Measurements from ENCODE around the gene RHEX. TPM values are rescaled to one million over a fixed set of nuclear protein-coding genes. Genes with fewer than 3 reads are reported as not detected.

The RHEX gene
- total and polyA plus RNA-seq, 11 donors, result 0.16 to 0.60 (median 0.38) TPM; not detected in 5

DNA sequence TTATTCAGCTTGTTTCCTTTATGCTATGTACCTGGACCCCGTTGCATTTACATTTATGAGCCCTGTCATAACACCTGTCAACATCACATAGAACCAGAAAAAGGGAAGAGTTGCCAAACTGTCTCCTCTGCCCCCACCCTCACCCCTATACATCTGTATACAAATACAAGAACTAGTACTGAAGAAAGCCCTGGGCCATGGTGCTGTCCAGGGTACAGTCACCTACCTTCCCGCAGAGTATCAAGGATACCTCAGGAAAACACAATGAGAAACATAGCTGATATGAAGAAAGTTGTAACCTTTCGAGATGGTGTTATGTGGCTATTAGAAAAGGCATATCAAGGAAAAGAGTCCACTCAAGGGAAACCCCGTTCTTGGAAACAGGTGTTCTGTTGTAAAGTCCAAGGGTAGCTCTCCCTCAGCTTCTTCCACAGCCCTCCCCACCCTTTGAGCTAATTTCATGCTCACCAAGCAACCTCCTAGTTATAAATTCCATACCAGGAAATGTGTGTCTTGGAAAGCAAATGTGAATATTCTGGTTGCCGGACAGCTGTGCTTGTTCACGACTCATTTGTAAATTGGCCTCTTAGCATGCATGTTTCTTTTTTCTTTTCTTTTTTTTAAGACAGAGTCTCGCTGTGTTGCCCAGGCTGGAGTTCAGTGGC is 80.9 kb downstream of the RHEX start:
- peaks cover 0 to under 1% (median 0%) of the 10 kb centered on the region in 9 donors for H3K27me3 ChIP-seq
- no peak for ATAC-seq
- intact Hi-C loops (cut with DNase I), result no loop called here
- peaks cover 0 to 7% (median 0%) of the 10 kb centered on the region in 12 donors for H3K4me1 ChIP-seq
- WGBS, 4 donors, result 90 to 92% (median 91%) methylated on average over 7 of the region's 7 CpGs
- no peaks in the 10 kb centered on the region for H3K36me3 ChIP-seq
- no peak for DNase-seq
- H3K4me3 ChIP-seq, result no peak overlapping the region
- H3K9me3 ChIP-seq, result no peaks in the 10 kb centered on the region
- no peak for TF ChIP-seq POLR2A (IDR thresholded peaks at IDR 0.05)
- TF ChIP-seq, protein P1, sequence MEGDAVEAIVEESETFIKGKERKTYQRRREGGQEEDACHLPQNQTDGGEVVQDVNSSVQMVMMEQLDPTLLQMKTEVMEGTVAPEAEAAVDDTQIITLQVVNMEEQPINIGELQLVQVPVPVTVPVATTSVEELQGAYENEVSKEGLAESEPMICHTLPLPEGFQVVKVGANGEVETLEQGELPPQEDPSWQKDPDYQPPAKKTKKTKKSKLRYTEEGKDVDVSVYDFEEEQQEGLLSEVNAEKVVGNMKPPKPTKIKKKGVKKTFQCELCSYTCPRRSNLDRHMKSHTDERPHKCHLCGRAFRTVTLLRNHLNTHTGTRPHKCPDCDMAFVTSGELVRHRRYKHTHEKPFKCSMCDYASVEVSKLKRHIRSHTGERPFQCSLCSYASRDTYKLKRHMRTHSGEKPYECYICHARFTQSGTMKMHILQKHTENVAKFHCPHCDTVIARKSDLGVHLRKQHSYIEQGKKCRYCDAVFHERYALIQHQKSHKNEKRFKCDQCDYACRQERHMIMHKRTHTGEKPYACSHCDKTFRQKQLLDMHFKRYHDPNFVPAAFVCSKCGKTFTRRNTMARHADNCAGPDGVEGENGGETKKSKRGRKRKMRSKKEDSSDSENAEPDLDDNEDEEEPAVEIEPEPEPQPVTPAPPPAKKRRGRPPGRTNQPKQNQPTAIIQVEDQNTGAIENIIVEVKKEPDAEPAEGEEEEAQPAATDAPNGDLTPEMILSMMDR (IDR thresholded peaks at IDR 0.05), result no peak
- no peak overlapping the region for H3K27ac ChIP-seq

DNA sequence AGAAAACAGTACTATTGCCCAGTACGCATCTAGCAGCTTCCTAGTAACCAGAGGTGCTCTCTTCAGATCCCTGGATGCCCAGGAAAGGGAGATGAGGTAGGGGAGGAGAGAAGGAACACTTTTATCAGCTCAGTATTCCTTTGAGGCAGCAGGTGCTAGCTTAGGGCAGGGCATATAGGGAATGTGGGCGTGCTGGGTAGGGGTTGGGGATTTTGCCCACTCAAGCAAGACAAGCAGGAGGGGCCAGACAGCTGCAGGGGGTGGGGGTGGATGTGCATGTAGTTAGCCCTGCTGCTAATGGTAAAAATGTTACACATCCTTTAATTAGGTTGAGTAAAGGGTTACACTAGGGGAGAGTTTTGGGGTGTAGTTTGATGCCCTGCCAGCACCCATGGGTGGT is 82.3 kb downstream of the RHEX start:
- Histone ChIP-seq H3K27me3 (peaks cover 0 to 3% (median 0%) of the 10 kb centered on the region in 9 donors), H3K36me3 (no peaks in the 10 kb centered on the region), H3K27ac (no peak overlapping the region), H3K4me1 (peaks cover 0 to 7% (median 0%) of the 10 kb centered on the region in 12 donors), H3K9me3 (no peaks in the 10 kb centered on the region), H3K4me3 (no peak overlapping the region)
- WGBS, 4 donors, result 85 to 94% (median 89%) methylated on average over 2 of the region's 2 CpGs
- TF ChIP-seq POLR2A (IDR thresholded peaks at IDR 0.05), result no peak
- TF ChIP-seq, protein P1 (IDR thresholded peaks at IDR 0.05), result no peak
- DNase-seq (no peak), ATAC-seq (no peak)
- intact Hi-C loops (cut with DNase I), result no loop called here

DNA sequence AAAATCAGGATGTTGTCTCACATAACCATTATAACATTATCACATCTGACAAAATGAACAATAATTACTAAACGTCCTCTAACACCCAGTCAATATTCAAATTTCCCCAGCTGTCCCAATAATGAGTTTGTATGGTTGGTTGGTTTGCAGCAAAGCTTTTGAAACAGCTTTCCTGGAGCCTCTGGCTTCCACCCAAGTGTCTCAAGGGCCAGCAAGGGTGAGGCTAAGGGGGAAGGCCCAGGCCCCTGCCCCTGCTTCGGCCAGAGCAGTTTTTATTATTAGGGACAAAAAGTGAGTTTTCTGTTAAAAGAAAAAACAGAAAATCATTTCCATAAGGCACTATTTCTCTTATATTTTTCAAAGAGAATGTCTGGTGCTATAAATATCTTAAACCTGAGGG is 83.3 kb downstream of the RHEX start:
- no peak for ATAC-seq
- H3K4me1 ChIP-seq, result peaks cover 0 to 4% (median 0%) of the 10 kb centered on the region in 12 donors
- WGBS, 4 donors, result 37 to 42% (median 40%) methylated on average over 2 of the region's 2 CpGs
- H3K4me3 ChIP-seq, result no peak overlapping the region
- no peak for DNase-seq
- H3K36me3 ChIP-seq, result no peaks in the 10 kb centered on the region
- H3K9me3 ChIP-seq, result no peaks in the 10 kb centered on the region
- no peak for TF ChIP-seq POLR2A (IDR thresholded peaks at IDR 0.05)
- TF ChIP-seq, protein P1 (IDR thresholded peaks at IDR 0.05), result no peak
- H3K27me3 ChIP-seq, result peaks cover 0 to 3% (median 0%) of the 10 kb centered on the region in 9 donors
- intact Hi-C loops (cut with DNase I), result no loop called here
- H3K27ac ChIP-seq, result no peak overlapping the region

DNA sequence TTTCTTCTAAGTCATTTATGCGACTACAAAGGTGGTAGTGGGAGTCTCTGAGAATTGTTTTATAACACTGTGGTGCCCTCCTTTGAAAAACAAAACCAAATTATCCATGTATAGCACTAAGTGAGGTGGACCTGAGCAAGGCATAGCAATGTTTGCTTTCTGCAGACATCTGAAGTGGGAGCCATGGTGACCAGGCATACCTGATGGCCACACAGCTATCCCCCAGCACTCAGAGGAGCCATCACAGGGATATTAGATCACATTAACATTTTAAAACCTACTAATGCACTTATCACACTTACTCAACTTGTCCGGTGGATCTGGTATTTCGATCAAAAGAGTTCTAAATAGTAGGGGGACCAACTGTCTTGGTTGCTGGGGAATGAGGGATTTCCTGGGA is 89.0 kb downstream of the RHEX start:
- H3K36me3 ChIP-seq, result no peaks in the 10 kb centered on the region
- no peak for ATAC-seq
- intact Hi-C loops (cut with DNase I), result no loop called here
- TF ChIP-seq, protein P1 (IDR thresholded peaks at IDR 0.05), result no peak
- TF ChIP-seq POLR2A (IDR thresholded peaks at IDR 0.05), result no peak
- H3K27ac ChIP-seq, result no peak overlapping the region
- H3K4me1 ChIP-seq, result no peaks in the 10 kb centered on the region
- no peaks in the 10 kb centered on the region for H3K9me3 ChIP-seq
- DNase-seq, result no peak
- 85 to 95% (median 87%) methylated on average over 3 of the region's 3 CpGs for WGBS, 4 donors
- peaks cover 0 to 3% (median 0%) of the 10 kb centered on the region in 9 donors for H3K27me3 ChIP-seq
- H3K4me3 ChIP-seq, result no peak overlapping the region

Measured in heart left ventricle (tissue), 16 donors.